SK-N-SH (cell line): ENCODE measurements around the gene ADAMTS9. TPM values are rescaled to one million over a fixed set of nuclear protein-coding genes. Genes with fewer than 3 reads are reported as not detected.

Source experiments
- CTCF ChIA-PET: fragments of 300-600, 350-600 bp; formaldehyde crosslinking; extraction: SDS; loops from one replicate; lab custom pipeline; 2021; lab: Yijun Ruan, JAX
- POLR2A ChIA-PET: fragments of 350-600 bp; sonication (Branson Sonifier 250); formaldehyde crosslinking; extraction: SDS; loops from one replicate; lab custom pipeline; 2020; ENCODE audit warnings: antibody characterized with exemption, inconsistent platforms; lab: Yijun Ruan, JAX
- DNase-seq: peaks from one replicate; pipeline ENCODE4 v3.0.0; 2012
- H2AFZ ChIP-seq: fragments of 200-600 bp; sonication (generic); 2 replicates; pipeline ENCODE4 v1.8.1; 2016; ENCODE audit warnings: antibody characterized with exemption, mild to moderate bottlenecking, low read depth
- H3F3A ChIP-seq: fragments of 200-600 bp; sonication (generic); replicated peaks from 2 replicates; pipeline ENCODE3; 2016; ENCODE audit warnings: antibody characterized with exemption, mild to moderate bottlenecking; ENCODE audit not compliant: insufficient read depth
- H3K27ac ChIP-seq, 2 experiments: fragments of 200-500 bp in 1 of 2; fragments of 200-600 bp in 1 of 2; sonication (Bioruptor generic) in 1 of 2; sonication (generic), shearing (Covaris generic) in 1 of 2; 2 replicates each; pipeline versions ENCODE4 v1.5.1 to v1.6.1; 2014 to 2016; ENCODE audit warnings: low read depth in 2 of 2, inconsistent platforms in 1 of 2, low read length in 1 of 2, mild to moderate bottlenecking in 1 of 2, mixed read lengths in 1 of 2
- H3K27me3 ChIP-seq: fragments of 200-600 bp; sonication (generic), shearing (Covaris generic); 2 replicates; pipeline ENCODE4 v1.6.1; 2016; ENCODE audit warnings: mixed run types; ENCODE audit not compliant: insufficient read depth
- H3K36me3 ChIP-seq, 2 experiments: fragments of 200-500 bp in 1 of 2; fragments of 200-600 bp in 1 of 2; sonication (Bioruptor generic) in 1 of 2; sonication (generic) in 1 of 2; replicated peaks in 1 of 2; 2 replicates each; pipeline versions ENCODE3 to v1.5.1; 2014 to 2016; ENCODE audit warnings: low read length in 1 of 2, mild to moderate bottlenecking in 1 of 2; ENCODE audit not compliant: insufficient read depth in 2 of 2, control insufficient read depth in 1 of 2
- H3K4me1 ChIP-seq, 2 experiments: fragments of 200-500 bp in 1 of 2; fragments of 200-600 bp in 1 of 2; sonication (Bioruptor generic) in 1 of 2; sonication (generic), shearing (Covaris generic) in 1 of 2; 2 replicates each; pipeline versions ENCODE4 v1.5.1 to v1.6.1; 2014 to 2016; ENCODE audit warnings: low read depth in 1 of 2, low read length in 1 of 2, mixed run types in 1 of 2; ENCODE audit not compliant: insufficient read depth in 2 of 2, control insufficient read depth in 1 of 2
- H3K4me2 ChIP-seq: fragments of 200-600 bp; sonication (generic), shearing (Covaris generic); 2 replicates; pipeline ENCODE4 v1.6.1; 2017; ENCODE audit warnings: mixed run types
- H3K4me3 ChIP-seq, 2 experiments: fragments of 200-500 bp in 1 of 2; fragments of 200-600 bp in 1 of 2; sonication (Bioruptor generic) in 1 of 2; sonication (generic), shearing (Covaris generic) in 1 of 2; 2 replicates each; pipeline versions ENCODE4 v1.5.1 to v1.8.1; 2014 to 2016; ENCODE audit warnings: low read depth in 2 of 2, inconsistent platforms in 1 of 2, low read length in 1 of 2, mild to moderate bottlenecking in 1 of 2, mixed read lengths in 1 of 2, moderate library complexity in 1 of 2
- H3K79me2 ChIP-seq: fragments of 200-600 bp; sonication (generic); 2 replicates; pipeline ENCODE4 v1.8.1; 2017; ENCODE audit warnings: mild to moderate bottlenecking; ENCODE audit not compliant: insufficient read depth
- H3K9ac ChIP-seq: fragments of 200-600 bp; sonication (generic); 2 replicates; pipeline ENCODE4 v1.6.1; 2017; ENCODE audit warnings: mixed run types
- H3K9me2 ChIP-seq: fragments of 200-600 bp; sonication (generic); 2 replicates; pipeline ENCODE4 v1.6.1; 2017; ENCODE audit warnings: mixed run types
- H3K9me3 ChIP-seq: fragments of 200-600 bp; sonication (generic); 2 replicates; pipeline ENCODE4 v1.6.1; 2017; ENCODE audit warnings: mixed run types, mild to moderate bottlenecking, moderate library complexity
- H4K20me1 ChIP-seq: fragments of 200-600 bp; sonication (generic); 2 replicates; pipeline ENCODE4 v1.6.1; 2017; ENCODE audit warnings: mild to moderate bottlenecking, mixed run types; ENCODE audit not compliant: insufficient read depth
- ELF1 ChIP-seq: IDR thresholded peaks from 2 replicates; pipeline ENCODE4 v1.4.0; 2012
- EP300 ChIP-seq, 2 experiments: IDR thresholded peaks; 2 replicates each; pipeline versions ENCODE4 v1.4.0 to v1.6.1; 2012; ENCODE audit warnings: borderline replicate concordance in 1 of 2, low read depth in 1 of 2, low read length in 1 of 2
- EZH2phosphoT487 ChIP-seq: fragments of 200-600 bp; sonication (generic); IDR thresholded peaks from 2 replicates; pipeline ENCODE4 v1.6.1; 2017; ENCODE audit warnings: low read depth, mixed run types, mild to moderate bottlenecking, antibody characterized with exemption, moderate library complexity, borderline replicate concordance
- FOXM1 ChIP-seq: IDR thresholded peaks from 2 replicates; pipeline ENCODE4 v1.4.0; 2012; ENCODE audit warnings: low read depth, mild to moderate bottlenecking
- GABPA ChIP-seq: IDR thresholded peaks from 2 replicates; pipeline ENCODE4 v1.4.0; 2012; ENCODE audit warnings: low read depth, mild to moderate bottlenecking
- JUND ChIP-seq: IDR thresholded peaks from 2 replicates; pipeline ENCODE4 v1.4.0; 2012
- MAX ChIP-seq: IDR thresholded peaks from 2 replicates; pipeline ENCODE4 v1.4.0; 2012; ENCODE audit warnings: low read depth
- MEF2A ChIP-seq: IDR thresholded peaks from 2 replicates; pipeline ENCODE4 v1.4.0; 2012; ENCODE audit warnings: low read depth, borderline replicate concordance
- PBX3 ChIP-seq: IDR thresholded peaks from 2 replicates; pipeline ENCODE4; 2012
- POLR2AphosphoS5 ChIP-seq: IDR thresholded peaks from 2 replicates; pipeline ENCODE4 v1.6.1; 2012; ENCODE audit warnings: low read depth, low read length
- RCOR1 ChIP-seq: fragments of 150-350 bp; IDR thresholded peaks from 2 replicates; pipeline ENCODE4 v1.6.1; 2017; ENCODE audit warnings: antibody characterized with exemption, low read length
- REST ChIP-seq: IDR thresholded peaks from 2 replicates; pipeline ENCODE4 v1.6.1; 2012; ENCODE audit warnings: mild to moderate bottlenecking, low read depth, low read length, moderate library complexity
- RFX5 ChIP-seq: IDR thresholded peaks from 2 replicates; pipeline ENCODE4 v1.6.1; 2012; ENCODE audit warnings: mild to moderate bottlenecking, improper control_type of control experiment, low read length
- RXRA ChIP-seq: IDR thresholded peaks from 2 replicates; pipeline ENCODE4 v1.4.0; 2012; ENCODE audit warnings: low read depth, mild to moderate bottlenecking, borderline replicate concordance
- WGBS: methylation state at CpG from one replicate; pipeline ENCODE4 v1.1.6; 2017; ENCODE audit warnings: low lambda C conversion rate; 5-methylcytosine and 5-hydroxymethylcytosine counted together
- polyA plus RNA-seq, 3 experiments: library from polyadenylated mRNA; depleted of rRNA; stranded (reverse); fragments of >200 nt; gene quantifications; 2 replicates each; pipeline ENCODE4 v1.2.3, GENCODE V29; 2012

The ADAMTS9 gene
- polyA plus RNA-seq, 1 of the 3 experiments (the other 2 are of a cell fraction) = 4.1 TPM

GRCh38 chr3:64627042-64627441 lies 60.8 kb downstream of the ADAMTS9 start:
- H3K4me3 ChIP-seq = no peak overlapping the region
- no peaks in the 10 kb centered on the region for H3K79me2 ChIP-seq
- H3K4me1 ChIP-seq = no peaks in the 10 kb centered on the region; a peak in 1 of 4 replicates
- no peaks in the 10 kb centered on the region for H3K9me3 ChIP-seq
- H4K20me1 ChIP-seq = no peaks in the 10 kb centered on the region
- no peak for DNase-seq
- H2AFZ ChIP-seq = no peak overlapping the region
- no peaks in the 10 kb centered on the region for H3K9me2 ChIP-seq
- H3K27me3 ChIP-seq = no peaks in the 10 kb centered on the region
- H3K9ac ChIP-seq = no peak overlapping the region
- no peak overlapping the region; a peak in 1 of 4 replicates for H3K27ac ChIP-seq
- 83% methylated on average over 5 of the region's 5 CpGs for WGBS
- no peak overlapping the region for H3K4me2 ChIP-seq
- H3F3A ChIP-seq = no peaks in the 10 kb centered on the region
- ChIA-PET POLR2A (no interaction called here), CTCF (no interaction called here)
- peaks cover 10 to 82% of the 10 kb centered on the region in 2 experiments for H3K36me3 ChIP-seq
- no peak for TF ChIP-seq MEF2A
- TF ChIP-seq, all 33 proteins: peak for 0

- H3K9ac ChIP-seq = no peak overlapping the region
- no peaks in the 10 kb centered on the region for H3K79me2 ChIP-seq
- ChIA-PET POLR2A (no interaction called here), CTCF (no interaction called here)
- no peak overlapping the region; a peak in 1 of 4 replicates for H3K27ac ChIP-seq
- no peaks in the 10 kb centered on the region for H3K9me3 ChIP-seq
- 71% methylated on average over 1 of the region's 1 CpG for WGBS
- H3K4me1 ChIP-seq = no peaks in the 10 kb centered on the region; a peak in 1 of 4 replicates
- no peaks in the 10 kb centered on the region for H3K27me3 ChIP-seq
- no peaks in the 10 kb centered on the region for H3K9me2 ChIP-seq
- H3K4me3 ChIP-seq = no peak overlapping the region
- H3F3A ChIP-seq = no peaks in the 10 kb centered on the region
- peaks cover 17 to 78% of the 10 kb centered on the region in 2 experiments for H3K36me3 ChIP-seq
- TF ChIP-seq ELF1 (no peak), REST (no peak), FOXM1 (no peak), RCOR1 (no peak), POLR2AphosphoS5 (no peak), RFX5 (no peak)
- no peak overlapping the region for H3K4me2 ChIP-seq
- H4K20me1 ChIP-seq = no peaks in the 10 kb centered on the region
- no peak overlapping the region for H2AFZ ChIP-seq
- DNase-seq = no peak
These were observed 62.4 kb downstream of the ADAMTS9 start for GRCh38 chr3:64625381-64625780.

GRCh38 chr3:64623125-64623524 lies 64.7 kb downstream of the ADAMTS9 start:
- 54% methylated on average over 2 of the region's 2 CpGs for WGBS
- no peaks in the 10 kb centered on the region for H3K27me3 ChIP-seq
- H3K27ac ChIP-seq = no peak overlapping the region; a peak in 1 of 4 replicates
- H3K9me2 ChIP-seq = no peaks in the 10 kb centered on the region
- no peaks in the 10 kb centered on the region; a peak in 1 of 4 replicates for H3K4me1 ChIP-seq
- no peak for DNase-seq
- ChIA-PET CTCF (no interaction called here), POLR2A (no interaction called here)
- no peak overlapping the region for H3K9ac ChIP-seq
- no peaks in the 10 kb centered on the region for H3F3A ChIP-seq
- no peak overlapping the region for H3K4me2 ChIP-seq
- H3K9me3 ChIP-seq = no peaks in the 10 kb centered on the region
- H3K79me2 ChIP-seq = no peaks in the 10 kb centered on the region
- no peak overlapping the region for H2AFZ ChIP-seq
- no peak overlapping the region for H3K4me3 ChIP-seq
- H4K20me1 ChIP-seq = no peaks in the 10 kb centered on the region
- H3K36me3 ChIP-seq = peaks cover 10 to 82% of the 10 kb centered on the region in 2 experiments
- TF ChIP-seq RXRA (no peak), EP300 (IDR thresholded peaks at IDR 0.05; ENCODE audit: borderline replicate concordance in 1 of 2, low read depth in 1 of 2, low read length in 1 of 2) (no peak), POLR2AphosphoS5 (no peak), REST (no peak), JUND (no peak), MAX (no peak), EZH2phosphoT487 (no peak), ELF1 (no peak), PBX3 (no peak), GABPA (no peak)
